Stimulated activated CD4-positive, alpha-beta T cell treated with anti-CD3 and anti-CD28 coated beads, Interleukin-15, amount 100 ng/mL, for 24 hours (primary cell): ENCODE results near the gene PALLD.

ENCODE experiments used
- DNase-seq: peaks from one replicate; pipeline ENCODE4 v3.0.0-alpha.2; 2020

Gene PALLD

DNA sequence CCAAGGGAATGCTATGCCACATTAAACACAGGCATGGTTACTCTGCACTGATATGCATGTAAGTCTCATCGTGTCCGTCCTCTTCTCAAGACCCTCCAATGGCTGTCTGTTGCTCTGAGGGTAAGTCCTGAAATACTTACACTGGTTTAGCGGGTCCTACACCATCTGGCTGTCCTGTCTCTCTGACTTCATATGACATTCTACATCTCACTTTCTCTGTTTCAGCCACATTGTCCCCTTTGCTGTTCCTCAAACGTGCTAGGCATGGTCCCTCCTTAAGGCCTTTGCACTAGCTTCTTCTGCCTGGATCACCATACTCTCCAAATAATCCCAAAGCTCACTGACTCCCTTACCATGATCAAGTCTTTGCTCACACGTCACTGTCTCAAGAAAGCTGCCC lies 131.4 kb downstream of the PALLD start:
- no peak for DNase-seq

DNA sequence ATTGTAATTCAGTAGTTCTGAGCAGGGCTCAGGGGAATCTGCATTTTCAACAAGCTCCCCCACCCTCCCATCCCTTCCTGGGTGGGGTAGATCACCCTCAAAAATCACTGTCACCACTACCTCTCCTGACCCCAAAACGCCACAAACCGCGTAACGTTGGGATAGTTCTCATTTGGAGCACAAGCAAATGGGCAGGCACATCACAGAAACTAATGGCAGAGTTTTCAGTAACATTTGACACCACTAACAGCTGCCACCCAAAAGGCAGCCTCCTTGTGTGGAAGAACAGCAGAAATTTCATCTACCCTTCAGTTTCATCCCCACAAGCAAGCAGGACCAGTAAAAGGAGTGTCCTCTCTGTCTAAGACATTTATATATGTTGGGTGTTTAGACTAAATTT lies 132.7 kb downstream of the PALLD start:
- DNase-seq = no peak

DNA sequence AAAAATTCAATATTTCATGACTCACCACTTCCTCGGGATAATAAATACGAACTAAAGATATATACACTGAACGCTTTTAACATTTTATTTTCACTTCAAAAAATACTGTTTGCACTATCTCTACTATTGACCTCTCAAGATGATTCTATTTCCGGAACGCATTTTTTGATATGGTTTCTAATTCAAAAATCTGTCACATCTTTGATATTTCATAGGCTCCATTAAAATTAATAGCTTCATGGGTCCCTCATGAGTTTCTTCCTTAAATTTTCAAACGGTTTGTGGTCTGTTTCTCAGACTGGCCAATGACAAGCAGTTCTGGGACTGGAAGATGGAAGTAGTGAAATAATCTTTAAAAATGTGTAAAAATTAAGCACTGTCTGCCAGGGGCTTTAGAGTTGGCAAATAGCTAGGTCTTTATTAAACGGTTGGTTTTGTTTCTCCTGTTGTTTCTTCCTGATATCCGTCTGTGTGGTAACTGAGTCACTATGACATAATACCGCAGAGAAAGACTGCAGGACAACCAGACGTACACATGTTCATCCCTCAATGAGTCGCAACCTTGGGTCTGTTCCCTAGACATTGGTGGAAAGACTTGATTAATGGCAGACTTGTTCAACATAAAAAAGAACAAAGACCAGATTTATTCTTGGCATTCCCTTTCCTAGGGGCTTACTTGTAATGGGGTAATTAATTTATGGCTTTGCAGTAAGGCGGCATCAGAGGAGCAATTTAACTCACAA lies 133.8 kb downstream of the PALLD start:
- no peak for DNase-seq

DNA sequence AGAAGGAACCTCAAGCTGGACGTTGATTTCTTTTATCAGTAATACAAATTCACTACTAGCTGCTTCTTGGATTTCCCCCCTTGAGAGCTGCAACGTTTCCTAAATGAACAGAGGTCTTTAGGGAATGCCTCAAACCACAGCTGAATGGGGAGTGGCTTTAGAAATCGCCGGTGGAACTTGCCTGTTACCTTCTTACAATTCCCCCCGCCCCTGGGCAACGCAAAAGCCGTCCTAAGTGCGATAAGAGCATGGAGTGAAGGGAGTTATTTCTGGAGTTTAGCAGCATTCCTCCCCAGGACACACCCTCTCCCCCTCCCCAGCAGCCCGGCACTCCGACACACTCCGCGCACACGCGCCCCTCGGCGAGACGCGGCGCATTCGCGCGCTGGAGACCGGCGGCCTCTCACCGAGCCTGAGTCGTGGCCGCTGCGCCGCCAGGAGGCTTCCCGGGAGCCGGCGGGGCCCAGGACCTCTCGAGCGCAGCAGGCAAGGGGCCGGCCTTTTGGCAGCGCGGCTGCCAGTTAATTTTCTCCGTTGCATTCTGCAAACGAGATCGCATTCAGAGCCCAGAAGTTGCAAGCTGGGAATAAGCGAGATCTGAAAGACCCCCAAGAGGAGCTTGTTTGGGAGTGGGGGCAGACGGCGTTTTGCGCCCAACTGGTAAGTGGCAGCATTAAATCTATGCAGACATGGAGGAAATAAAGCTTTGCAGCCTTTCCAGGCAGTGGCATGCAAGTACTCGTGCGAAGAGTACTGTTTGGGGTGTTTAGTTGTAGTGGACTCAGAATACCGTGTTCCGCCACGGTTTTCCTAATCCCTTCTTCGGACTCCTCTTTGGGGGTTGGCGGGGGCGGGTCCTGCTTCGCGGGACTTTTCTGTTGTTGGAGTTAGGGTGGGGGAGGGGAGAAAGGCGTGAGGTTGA lies 134.7 kb downstream of the PALLD start:
- peak; percentile 33 for DNase-seq

DNA sequence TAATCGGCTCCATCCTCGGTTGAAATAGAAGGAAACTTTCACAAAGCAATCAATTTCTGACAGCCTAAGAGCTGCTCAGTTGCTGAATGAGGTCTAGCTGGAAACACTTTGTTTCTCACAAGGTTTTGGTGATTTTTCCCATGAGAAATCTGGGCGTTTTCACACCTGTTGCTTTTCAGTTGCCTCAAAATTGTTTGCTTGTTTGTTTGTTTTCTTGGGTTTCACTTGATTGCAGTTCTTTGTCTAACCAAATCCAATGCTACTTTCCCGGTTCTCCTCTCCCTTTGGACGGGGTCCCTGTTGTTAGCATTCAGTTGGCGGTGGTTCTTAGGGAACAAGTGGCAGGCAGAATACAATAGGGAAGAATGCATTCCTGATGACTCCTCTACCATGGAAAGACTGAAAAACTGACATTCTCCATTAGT lies 135.5 kb downstream of the PALLD start:
- DNase-seq = no peak

DNA sequence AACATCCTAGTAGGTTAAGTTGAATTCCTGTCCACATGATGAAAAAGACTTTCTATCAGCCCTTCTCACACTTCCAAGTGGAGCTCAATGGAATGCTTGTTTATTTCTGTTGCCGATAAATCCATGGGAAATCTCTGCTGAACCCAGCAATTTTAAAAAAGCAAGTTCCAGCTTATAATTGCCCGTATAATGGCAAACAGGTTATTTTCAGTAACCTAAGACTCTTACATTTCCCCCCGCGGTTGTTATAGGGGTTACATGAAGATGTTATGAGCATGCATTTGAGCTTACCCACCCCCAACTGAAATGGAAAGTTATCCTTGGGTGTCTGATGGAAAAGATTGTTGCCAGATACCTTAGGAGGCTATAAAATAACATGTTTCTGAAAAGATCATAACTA lies 136.2 kb downstream of the PALLD start:
- DNase-seq = no peak

DNA sequence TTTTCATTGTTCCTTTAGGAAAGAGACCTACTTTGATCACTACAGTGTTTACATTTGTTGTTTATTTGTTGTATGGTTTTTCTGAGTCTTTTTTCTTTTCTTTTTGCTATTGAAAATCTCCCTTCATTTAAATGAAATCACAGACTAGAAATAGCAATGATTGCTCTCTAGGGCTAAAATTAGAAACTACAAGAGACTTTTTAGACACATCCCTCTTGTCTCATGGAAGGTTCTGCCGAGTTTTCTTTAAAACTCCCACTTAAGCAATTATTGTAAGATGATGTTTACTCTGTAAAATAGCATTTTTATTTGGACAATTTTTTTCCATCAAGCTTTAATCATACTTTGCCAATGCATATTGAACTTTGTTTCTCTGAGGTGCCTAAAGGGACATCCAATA lies 136.6 kb downstream of the PALLD start:
- no peak for DNase-seq

DNA sequence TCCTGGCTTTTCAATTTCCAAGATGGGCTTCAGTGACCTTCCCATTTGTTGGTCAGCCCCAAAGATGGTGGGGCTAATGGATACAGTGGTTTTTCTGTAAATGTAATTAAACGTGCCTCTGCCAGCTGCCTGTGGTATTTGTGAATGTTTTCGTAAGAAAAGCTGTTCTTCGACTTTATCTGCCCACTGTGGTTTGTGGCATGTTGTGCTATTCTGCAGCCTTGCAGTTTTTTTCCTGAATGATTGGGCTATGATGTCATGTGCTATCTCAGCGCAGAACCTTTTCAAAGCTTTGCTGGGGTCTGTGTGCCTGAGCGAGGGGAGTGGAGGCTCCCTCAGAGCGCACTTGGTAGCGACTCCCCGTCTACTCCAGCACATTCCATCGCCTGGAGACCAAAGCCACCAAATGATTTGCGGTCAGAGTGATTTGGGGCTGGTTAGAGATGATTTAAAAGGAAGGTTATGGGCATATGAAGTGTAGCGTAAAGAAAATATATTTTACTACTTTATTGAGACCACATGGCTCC lies 137.5 kb downstream of the PALLD start:
- no peak for DNase-seq

DNA sequence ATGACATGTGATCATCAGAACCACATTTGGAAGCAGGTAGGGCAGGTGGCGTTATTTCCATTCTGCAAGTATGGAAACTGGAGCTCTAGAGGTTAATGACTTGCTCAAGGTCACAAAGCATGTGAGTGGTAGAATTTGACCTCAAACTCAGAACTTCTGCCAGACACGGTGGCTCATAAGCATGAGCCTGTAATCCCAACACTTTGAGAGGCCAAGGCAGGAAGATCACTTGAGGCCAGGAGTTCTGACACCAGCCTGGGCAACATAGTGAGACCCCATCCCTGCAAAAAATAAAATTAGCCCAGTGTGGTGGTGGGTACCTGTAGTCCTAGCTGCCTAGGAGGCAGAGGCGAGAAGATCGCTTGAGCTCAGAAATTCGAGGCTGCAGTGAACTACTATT lies 139.2 kb downstream of the PALLD start:
- no peak for DNase-seq

DNA sequence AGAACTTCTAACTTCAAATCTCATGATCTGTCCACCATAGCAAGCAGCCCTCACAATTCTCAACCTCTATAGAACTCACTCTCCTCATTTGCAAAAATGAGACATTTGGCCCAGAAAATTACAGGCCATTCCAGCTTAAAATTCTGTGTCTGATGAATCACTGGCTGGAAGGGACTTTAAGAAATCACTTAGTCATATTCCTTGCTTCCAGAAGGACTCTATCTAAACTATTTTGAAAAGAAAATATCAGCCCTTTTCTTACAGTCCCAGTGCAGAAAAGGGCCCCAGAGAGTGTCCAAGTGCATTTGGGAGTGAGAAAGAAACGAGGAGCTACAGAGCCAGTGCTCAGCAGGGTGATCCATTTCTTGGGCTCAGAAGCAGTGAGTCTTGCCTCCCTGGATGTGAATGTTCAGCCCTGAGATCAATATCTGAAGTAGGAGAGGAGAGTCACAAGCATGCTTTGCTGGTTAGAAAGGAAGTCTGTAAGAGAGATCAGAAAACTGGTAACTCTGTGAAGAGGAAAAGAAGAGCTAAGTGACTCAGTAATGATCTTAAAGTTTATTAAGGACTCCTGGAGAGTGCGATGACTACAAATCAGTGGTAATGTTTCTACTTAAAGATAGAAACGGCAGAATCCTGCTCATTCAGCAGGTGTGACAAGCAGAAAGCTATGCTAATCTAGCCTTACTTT lies 139.8 kb downstream of the PALLD start:
- no peak for DNase-seq

DNA sequence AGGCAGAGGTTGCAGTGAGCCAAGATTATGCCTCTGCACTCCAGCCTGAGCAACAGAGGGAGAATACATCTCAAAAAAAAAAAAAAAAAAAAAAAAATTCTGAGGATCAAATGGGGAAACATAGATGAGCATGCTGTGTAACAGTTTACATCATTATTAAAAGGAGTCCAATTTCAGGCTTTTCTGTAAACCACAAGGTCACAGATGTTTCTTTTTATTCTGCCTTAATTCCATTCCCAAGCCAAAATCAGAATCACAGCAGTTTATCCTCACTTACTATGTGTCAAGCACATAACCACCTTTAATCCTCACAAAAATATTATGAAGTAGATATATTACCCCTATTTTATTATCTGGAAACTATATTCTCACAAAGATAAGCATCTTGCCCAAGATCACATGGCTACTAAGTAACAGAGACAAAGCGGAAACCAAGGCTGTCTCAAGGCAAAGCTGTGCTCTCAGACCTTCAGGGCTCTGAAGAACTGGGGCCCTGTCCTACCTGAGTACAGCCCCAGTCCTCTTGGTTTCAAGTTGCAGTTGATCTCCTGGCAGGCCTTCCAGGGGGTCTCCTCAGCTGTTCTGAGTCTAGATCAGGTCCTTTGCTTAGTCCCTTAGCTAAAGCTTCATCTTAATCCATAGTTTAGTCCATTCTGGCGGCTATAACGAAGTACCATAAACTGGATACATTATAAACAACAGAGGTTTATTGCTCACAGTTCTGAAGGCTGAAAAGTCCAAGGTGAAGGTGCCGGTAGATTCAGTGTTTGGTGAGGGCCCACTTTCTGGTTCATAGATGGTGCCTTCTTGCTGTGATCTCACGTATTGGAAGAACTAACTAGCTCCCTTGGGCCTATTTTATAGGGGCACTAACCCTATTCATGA lies 141.3 kb downstream of the PALLD start:
- DNase-seq = no peak

DNA sequence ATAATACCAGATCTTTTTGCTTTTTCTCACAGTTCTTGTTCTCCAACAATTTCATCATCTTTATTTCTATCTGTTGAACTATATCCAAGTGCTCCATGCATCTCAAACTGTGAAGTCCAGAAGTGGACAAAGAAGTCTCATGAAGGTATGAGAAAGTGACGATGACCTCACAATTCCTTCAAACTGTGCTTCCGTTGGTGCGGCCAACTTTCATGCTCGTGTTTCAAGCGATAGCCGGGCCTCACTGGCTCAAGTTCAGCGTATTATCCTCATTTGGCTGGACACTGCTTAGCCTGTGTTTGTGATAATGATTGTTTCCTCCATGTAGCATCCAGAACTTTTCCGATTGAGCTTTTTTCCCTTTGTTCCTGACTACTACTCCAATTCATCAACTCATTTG lies 143.1 kb downstream of the PALLD start:
- DNase-seq = no peak

DNA sequence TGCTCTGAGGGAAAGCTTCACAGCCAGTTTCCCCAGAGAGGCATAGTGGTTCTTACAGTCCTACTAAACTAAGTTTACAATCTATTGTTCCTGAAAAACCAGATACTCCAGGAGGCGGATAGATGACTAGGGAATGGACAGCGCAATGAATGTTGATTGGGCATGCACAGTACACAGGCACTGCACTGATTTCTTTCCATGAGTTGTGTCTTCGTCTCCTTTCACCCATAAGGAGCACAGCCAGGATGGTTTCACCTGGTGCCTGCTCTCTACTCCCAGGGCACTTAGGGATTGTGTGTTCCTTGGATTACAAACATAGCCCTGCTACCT lies 144.9 kb downstream of the PALLD start:
- no peak for DNase-seq

DNA sequence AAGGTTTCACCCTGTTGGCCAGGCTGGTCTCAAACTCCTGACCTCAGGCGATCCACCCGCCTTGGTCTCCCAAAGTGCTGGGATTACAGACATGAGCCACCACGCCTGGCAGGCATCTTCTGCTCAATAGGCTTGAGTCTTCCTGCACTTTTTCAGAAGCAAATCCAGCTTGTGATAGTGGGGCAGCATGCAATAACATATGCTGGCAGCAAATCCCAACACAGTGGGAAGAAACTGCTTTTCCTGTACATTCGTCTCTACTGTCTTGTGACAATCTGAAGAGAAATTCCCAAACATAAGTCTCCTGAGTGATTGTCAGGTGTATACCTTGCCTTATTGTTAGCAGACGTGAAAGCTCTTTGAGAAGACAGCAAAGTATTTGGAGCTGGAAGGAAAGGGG lies 145.7 kb downstream of the PALLD start:
- DNase-seq = no peak

DNA sequence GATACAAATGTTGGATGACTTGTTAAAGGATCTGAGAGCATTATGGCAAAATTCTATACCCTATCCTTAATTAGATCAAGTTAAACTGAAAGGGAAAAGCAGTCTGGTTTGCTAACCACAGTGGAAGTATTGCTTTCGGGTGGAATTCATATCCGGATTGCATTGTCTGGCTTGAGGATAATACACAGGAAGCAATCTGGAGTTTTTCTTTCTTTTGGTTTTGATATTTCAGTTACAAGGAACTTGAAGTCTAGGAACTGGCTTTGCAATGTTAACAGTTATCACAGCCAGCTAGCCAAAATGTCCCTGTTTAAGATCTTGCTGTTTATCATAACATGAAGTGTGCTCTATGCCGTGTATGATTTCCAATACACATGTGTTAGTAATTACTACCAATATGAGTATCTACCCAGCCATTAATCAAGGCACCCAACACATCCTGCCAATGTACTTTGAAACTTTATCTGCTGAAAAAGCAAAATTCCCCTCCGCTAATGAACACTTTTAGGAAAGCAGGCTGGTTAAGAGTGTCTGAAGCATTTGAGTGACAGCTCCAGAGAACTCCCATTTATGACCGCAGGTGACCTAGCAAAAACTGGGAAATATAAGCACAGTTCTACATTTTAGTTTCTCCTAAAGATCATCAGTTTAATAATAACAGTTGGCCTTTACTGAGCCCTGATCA lies 146.4 kb downstream of the PALLD start:
- no peak for DNase-seq

DNA sequence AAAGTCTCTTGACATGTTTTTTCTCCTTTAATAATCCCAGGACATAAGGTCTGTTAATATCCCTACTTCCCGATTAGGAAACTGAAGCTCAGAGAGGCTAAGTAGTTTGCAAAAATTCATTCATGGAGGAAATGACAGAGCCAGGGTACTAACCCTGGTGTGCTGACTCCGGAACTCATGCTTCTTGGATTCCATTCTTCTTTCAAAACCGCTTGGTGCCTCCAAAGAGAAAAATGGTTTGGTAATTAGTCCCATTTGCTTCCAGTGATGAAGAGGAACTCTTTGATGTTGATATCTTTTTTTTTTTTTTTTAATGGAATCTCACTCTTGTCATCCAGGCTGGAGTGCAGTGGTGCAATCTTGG lies 146.9 kb downstream of the PALLD start:
- DNase-seq = no peak

DNA sequence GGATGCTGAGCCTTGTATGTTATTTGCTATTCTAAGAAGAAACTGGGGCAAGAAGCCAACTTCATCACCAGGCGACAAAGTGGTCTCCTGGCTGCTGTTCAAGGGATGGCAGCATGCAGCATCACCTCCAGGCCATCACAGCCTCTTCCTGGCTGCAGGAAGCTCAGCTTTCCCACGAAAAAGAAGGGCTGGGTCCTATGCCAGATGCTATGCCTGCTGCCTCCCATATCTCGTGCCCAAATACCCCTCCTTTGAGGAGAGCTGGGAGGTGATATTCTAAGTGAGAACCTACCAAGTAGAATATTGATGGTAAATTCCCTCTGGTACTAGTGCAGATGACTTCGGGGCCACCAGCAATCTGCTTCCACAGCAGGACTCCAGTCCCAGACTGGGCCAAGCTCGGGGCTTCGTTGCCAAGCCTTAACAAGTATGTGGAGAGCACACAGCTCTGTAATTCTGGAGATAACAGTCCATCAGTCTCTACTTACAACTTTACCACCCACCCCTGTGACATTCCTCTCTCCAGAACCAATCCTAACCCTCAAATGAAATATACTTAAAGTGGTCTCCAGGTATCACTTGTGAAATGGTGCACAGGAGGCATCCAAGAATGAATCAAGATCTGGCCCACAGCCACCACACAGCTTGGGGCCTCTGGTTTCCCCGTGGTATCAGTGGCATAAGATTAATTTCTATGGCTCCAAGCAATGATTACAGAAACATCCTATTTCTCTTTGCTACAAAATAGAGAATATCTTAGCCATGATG lies 149.3 kb downstream of the PALLD start:
- no peak for DNase-seq

DNA sequence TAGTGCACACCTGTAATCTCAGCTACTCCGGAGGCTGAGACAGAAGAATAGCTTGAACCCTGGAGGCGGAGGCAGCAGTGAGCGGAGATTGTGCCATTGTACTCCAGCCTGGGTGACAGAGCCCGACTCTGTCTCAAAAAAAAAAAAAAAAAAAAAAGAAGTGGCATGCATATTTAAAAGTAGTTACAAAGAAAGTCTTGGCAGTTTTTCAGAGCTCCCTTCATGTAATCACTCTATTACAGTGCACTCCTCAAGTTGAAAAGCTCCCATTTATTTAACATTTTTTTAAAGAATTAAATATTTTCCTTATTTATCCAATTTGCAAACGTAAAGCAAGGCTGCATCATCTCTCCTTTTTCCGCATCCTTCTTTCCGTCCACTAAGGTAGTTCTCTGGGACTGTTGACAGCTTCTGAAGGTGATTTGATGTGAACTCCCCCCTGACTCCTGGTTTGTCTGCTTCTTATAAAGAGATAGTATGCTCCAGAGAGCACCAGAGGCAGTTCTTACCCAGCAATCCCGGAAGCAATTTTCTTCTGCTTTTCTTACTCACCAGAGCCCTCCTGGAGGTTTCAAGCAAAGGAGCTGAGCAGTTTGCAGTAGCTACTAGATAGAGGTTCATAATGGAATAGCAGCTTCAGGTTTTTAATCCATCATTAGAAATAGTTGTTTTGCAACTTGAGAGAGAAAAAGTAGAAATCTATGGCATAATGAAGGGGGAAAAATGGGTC lies 151.0 kb downstream of the PALLD start:
- no peak for DNase-seq

DNA sequence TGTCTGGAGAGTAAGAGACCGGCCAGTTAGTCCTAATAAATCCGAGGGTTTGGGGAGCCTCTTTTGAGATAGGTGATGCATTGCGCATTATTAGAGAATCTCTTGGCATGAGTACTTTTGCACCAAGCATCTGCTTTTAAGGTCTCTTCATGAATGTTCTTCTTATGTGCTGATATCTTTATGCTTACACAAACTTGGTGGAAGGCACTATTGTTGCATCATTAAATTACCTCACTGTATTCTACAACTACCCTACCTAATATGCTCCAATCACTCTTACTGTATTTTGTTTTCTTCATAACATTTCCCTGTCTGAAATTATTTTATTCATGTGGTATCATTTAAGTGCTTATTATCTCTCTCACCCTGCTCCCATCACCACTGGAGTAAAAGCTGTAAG lies 151.6 kb downstream of the PALLD start:
- DNase-seq = no peak

DNA sequence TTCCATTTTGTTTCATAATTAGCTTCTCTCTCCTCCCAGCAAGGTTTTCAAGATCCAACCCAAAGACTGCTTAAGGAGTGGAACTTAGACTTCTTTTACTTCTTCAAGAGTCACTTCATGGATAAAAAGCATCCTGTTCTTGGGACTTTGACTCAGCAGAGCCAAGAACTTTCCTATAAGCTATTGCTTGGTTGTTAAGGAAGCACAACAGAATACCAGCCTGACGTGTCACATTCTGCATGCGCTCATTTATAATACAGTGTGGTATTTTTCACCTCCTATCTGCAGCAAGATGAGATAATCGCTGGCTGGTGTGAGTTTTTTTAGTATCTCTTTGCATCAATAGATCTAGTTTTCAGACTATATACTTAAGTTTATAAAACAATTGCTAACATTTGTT lies 152.1 kb downstream of the PALLD start:
- DNase-seq = no peak

DNA sequence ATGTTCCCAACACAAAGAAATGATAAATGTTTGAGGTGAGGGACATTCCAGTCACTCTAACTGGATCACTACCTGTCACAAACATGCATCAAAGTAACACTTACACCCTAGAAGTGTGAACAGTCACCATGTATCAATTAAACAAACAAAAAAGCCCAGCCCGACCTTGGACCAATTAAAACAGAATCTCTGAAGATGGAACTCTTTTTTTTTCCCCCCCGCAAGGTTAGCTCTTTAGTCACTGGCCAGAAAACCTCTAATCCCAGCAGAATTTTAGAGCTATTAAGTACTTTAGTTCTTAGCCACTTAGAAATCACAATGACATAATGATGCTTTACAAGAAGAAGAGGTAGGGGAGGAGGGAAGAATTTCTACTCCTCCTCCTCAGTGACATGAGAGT lies 154.5 kb downstream of the PALLD start:
- DNase-seq = no peak
